A673 (cell line): ENCODE measurements around the gene COL13A1.
A peak's percentile ranks its signal among the peaks of the same experiment; 100 is the strongest.

ENCODE experiments used
- CTCF ChIP-seq: fragments of 300-800, 200-600 bp; sonication (generic); conservative IDR thresholded peaks from 2 replicates; pipeline ENCODE4 v1.5.1; 2017; ENCODE audit warnings: low read depth, mild to moderate bottlenecking, antibody characterized with exemption, low read length, moderate library complexity, mixed read lengths
- EZH2 ChIP-seq: fragments of 200-600 bp; sonication (generic); IDR thresholded peaks from 2 replicates; pipeline ENCODE4 v1.6.1; 2017; ENCODE audit warnings: borderline replicate concordance, low read depth, mild to moderate bottlenecking, mixed read lengths, antibody characterized with exemption, low read length; ENCODE audit not compliant: poor library complexity, severe bottlenecking

GRCh38 chr10:69968830-69969229 lies 167.1 kb downstream of the COL13A1 start:
- peak; percentile 75 for TF ChIP-seq CTCF
- no peak for TF ChIP-seq EZH2
